GM18519 (cell line): Measurements from ENCODE around the gene LTBP1.
"Not testable (repeated sequence)": the region's sequence is repeated elsewhere in the genome, so short reads cannot be mapped to it uniquely, and the experiment has no call there.

Experiments
- ATAC-seq: cut with Tn5 transposase; IDR thresholded peaks from one replicate; pipeline ENCODE4 v1.9.1; 2021; ENCODE audit warnings: mild to moderate bottlenecking, moderate library complexity; ENCODE audit not compliant: unreplicated experiment, low FRiP score

The LTBP1 gene

GRCh38 chr2:33363325-33364298, 416.9 kb downstream of the LTBP1 start:
- no peak for ATAC-seq

- no peak for ATAC-seq
Observed at GRCh38 chr2:33365264-33365970, 418.7 kb downstream of the LTBP1 start.

- ATAC-seq = no peak
Observed at GRCh38 chr2:33366473-33366872, 419.7 kb downstream of the LTBP1 start.

- ATAC-seq = not testable (repeated sequence)
Observed at GRCh38 chr2:33368524-33368923, 421.8 kb downstream of the LTBP1 start.

- no peak for ATAC-seq
Observed at GRCh38 chr2:33369191-33369590, 422.4 kb downstream of the LTBP1 start.

- ATAC-seq = no peak
Observed at GRCh38 chr2:33370636-33371265, 424.0 kb downstream of the LTBP1 start.

GRCh38 chr2:33371304-33372090, 424.7 kb downstream of the LTBP1 start:
- no peak for ATAC-seq

GRCh38 chr2:33372940-33373553, 426.3 kb downstream of the LTBP1 start:
- ATAC-seq = peak; percentile 46

GRCh38 chr2:33373986-33374385, 427.2 kb downstream of the LTBP1 start:
- ATAC-seq = no peak

GRCh38 chr2:33375054-33375453, 428.3 kb downstream of the LTBP1 start:
- ATAC-seq = no peak

GRCh38 chr2:33377048-33377447, 430.3 kb downstream of the LTBP1 start:
- ATAC-seq = no peak

GRCh38 chr2:33378556-33379210, 431.9 kb downstream of the LTBP1 start:
- ATAC-seq = no peak

- no peak for ATAC-seq
Observed at GRCh38 chr2:33380001-33380609, 433.4 kb downstream of the LTBP1 start.

GRCh38 chr2:33380719-33381118, 434.0 kb downstream of the LTBP1 start:
- ATAC-seq = no peak

- no peak for ATAC-seq
Observed at GRCh38 chr2:33381301-33381858, 434.6 kb downstream of the LTBP1 start.

GRCh38 chr2:33383855-33384598, 437.3 kb downstream of the LTBP1 start:
- ATAC-seq = peak; percentile 11

- no peak for ATAC-seq
Observed at GRCh38 chr2:33384599-33384961, 437.8 kb downstream of the LTBP1 start.

- no peak for ATAC-seq
Observed at GRCh38 chr2:33388996-33389395, 442.2 kb downstream of the LTBP1 start.
